CD4-positive, alpha-beta T cell (primary cell): Measurements from ENCODE around the gene GATA3. TPM values are rescaled to one million over a fixed set of nuclear protein-coding genes. Genes with fewer than 3 reads are reported as not detected.
"Not testable (repeated sequence)": the region's sequence is repeated elsewhere in the genome, so short reads cannot be mapped to it uniquely, and the experiment has no call there.

ENCODE experiments used
- ATAC-seq: fragments of 200-7000 bp; cut with Tn5 transposase; one replicate; pipeline ENCODE4 v1.10.0; 2022; ENCODE audit warnings: mild to moderate bottlenecking; ENCODE audit not compliant: poor library complexity
- CTCF ChIA-PET: fragments of 350-600 bp; sonication (Branson Sonifier 250); formaldehyde crosslinking; loops from one replicate; lab custom pipeline; 2021; ENCODE audit warnings: antibody characterized with exemption, inconsistent platforms; lab: Charles Lee
- POLR2A ChIA-PET: fragments of 350-600 bp; sonication (Branson Sonifier 250); formaldehyde crosslinking; loops from one replicate; lab custom pipeline; 2021; ENCODE audit warnings: antibody characterized with exemption, inconsistent platforms; lab: Charles Lee
- DNase-seq, 14 experiments: peaks; one replicate each; pipeline ENCODE4 v3.0.0-alpha.2; 2013 to 2020; ENCODE audit warnings: mixed read lengths in 2 of 14
- H3K27ac ChIP-seq, 2 donors: one replicate each; pipeline versions ENCODE4 v1.5.1 to v1.7.0; 2013; ENCODE audit warnings: low read length in 2 of 2, low read depth in 1 of 2, mild to moderate bottlenecking in 1 of 2
- H3K27me3 ChIP-seq, 2 experiments: 1 replicate in 1 of 2; 2 replicates in 1 of 2; pipeline versions ENCODE4 v1.6.1 to v1.7.0; 2013; ENCODE audit warnings: low read length in 2 of 2, control low read depth in 1 of 2, mild to moderate bottlenecking in 1 of 2, moderate library complexity in 1 of 2; ENCODE audit not compliant: insufficient read depth in 2 of 2, control insufficient read depth in 1 of 2
- H3K36me3 ChIP-seq: one replicate; pipeline ENCODE4 v1.6.1; 2013; ENCODE audit warnings: low read length, control low read depth; ENCODE audit not compliant: insufficient read depth
- H3K4me1 ChIP-seq: one replicate; pipeline ENCODE4 v1.6.1; 2013; ENCODE audit warnings: low read length, control low read depth; ENCODE audit not compliant: insufficient read depth
- H3K4me3 ChIP-seq: one replicate; pipeline ENCODE4 v1.5.1; 2013; ENCODE audit warnings: mild to moderate bottlenecking, low read length, moderate library complexity
- H3K9me3 ChIP-seq, 2 experiments: 1 replicate in 1 of 2; 2 replicates in 1 of 2; pipeline versions ENCODE4 v1.6.1 to v1.7.0; 2013; ENCODE audit warnings: low read length in 2 of 2, mild to moderate bottlenecking in 2 of 2, control low read depth in 1 of 2, moderate library complexity in 1 of 2; ENCODE audit not compliant: control insufficient read depth in 1 of 2, insufficient read depth in 1 of 2
- H3K27ac Mint-ChIP-seq: one replicate; pipeline ENCODE4 v1.8.0; 2020; ENCODE audit warnings: mixed read lengths
- H3K27me3 Mint-ChIP-seq: one replicate; pipeline ENCODE4 v1.8.0; 2021; ENCODE audit warnings: mixed read lengths
- H3K36me3 Mint-ChIP-seq: one replicate; pipeline ENCODE4 v1.8.0; 2021; ENCODE audit warnings: low read depth, mixed read lengths
- H3K4me1 Mint-ChIP-seq: one replicate; pipeline ENCODE4 v1.8.0; 2021; ENCODE audit warnings: low read depth, mixed read lengths
- H3K4me3 Mint-ChIP-seq: one replicate; pipeline ENCODE4 v1.8.0; 2020; ENCODE audit warnings: mild to moderate bottlenecking, mixed read lengths
- H3K9me3 Mint-ChIP-seq: one replicate; pipeline ENCODE4 v1.8.0; 2020; ENCODE audit warnings: mixed read lengths
- CTCF ChIP-seq: fragments of 200-600 bp; IDR thresholded peaks from one replicate; pipeline ENCODE4 v1.8.0; 2022; ENCODE audit warnings: antibody characterized with exemption, mild to moderate bottlenecking
- intact Hi-C, 2 experiments: fragments of 100-400 bp; cut with DNase I in 1 of 2; cut with micrococcal nuclease in 1 of 2; formaldehyde crosslinking; loops; one replicate each; pipeline versions ENCODE4 v1.15.1 to v1.9.0; 2023 to 2025; cut with DNase I, micrococcal nuclease
- total RNA-seq, 174 experiments: library from RNA in 2 of 174; stranded (reverse) in 2 of 174; gene quantifications; one replicate each; pipeline ENCODE4 v1.2.3 and lab custom pipeline; 2021 to 2026

GATA3 gene
- total RNA-seq, 2 experiments from 2014 or later, result 128 to 141 TPM

- Mint-ChIP-seq H3K27ac (no peak overlapping the region), H3K27me3 (peaks cover 24% of the 10 kb centered on the region), H3K4me1 (peaks cover 9% of the 10 kb centered on the region), H3K36me3 (no peaks in the 10 kb centered on the region), H3K4me3 (peak overlapping the region; percentile 84), H3K9me3 (no peaks in the 10 kb centered on the region)
- ChIA-PET CTCF (no interaction called here), POLR2A (no interaction called here)
- Histone ChIP-seq H3K9me3 (no peaks in the 10 kb centered on the region), H3K27me3 (peaks cover 1 to 6% of the 10 kb centered on the region in 2 experiments), H3K36me3 (no peaks in the 10 kb centered on the region), H3K4me1 (peaks cover 5% of the 10 kb centered on the region), H3K27ac (no peak overlapping the region), H3K4me3 (peak overlapping the region; percentile 27)
- no peak for TF ChIP-seq CTCF
- DNase-seq (no peak), ATAC-seq (no peak)
- intact Hi-C loops, result no loop called here
Measured at GRCh38 chr10:8026349-8027259, 27.9 kb upstream of the GATA3 start.

- intact Hi-C loops, result loop anchor here in 1 of 2 experiments (10.0 kb wide), 1 partner anchor 506 kb away; no protein-coding TSS in a partner anchor
- H3K4me3 Mint-ChIP-seq, result not testable (repeated sequence)
- peaks cover 61% of the 10 kb centered on the region for H3K27me3 Mint-ChIP-seq
Measured at GRCh38 chr10:8031211-8031610, 23.3 kb upstream of the GATA3 start.

GRCh38 chr10:8032558-8032957, 21.9 kb upstream of the GATA3 start:
- Mint-ChIP-seq H3K9me3 (no peaks in the 10 kb centered on the region), H3K27me3 (peaks cover 62% of the 10 kb centered on the region), H3K27ac (no peak overlapping the region), H3K4me3 (peak overlapping the region; percentile 8), H3K36me3 (no peaks in the 10 kb centered on the region), H3K4me1 (peaks cover 15% of the 10 kb centered on the region)
- ChIA-PET POLR2A (interaction anchor here (0.8 kb wide), 1 partner anchor 13 kb away, joined by 3 read pairs; no protein-coding TSS in a partner anchor), CTCF (no interaction called here)
- peaks cover 43% of the 10 kb centered on the region for H3K4me1 ChIP-seq
- H3K4me3 ChIP-seq, result no peak overlapping the region
- no peak overlapping the region for H3K27ac ChIP-seq
- peaks cover 50 to 53% of the 10 kb centered on the region in 2 experiments for H3K27me3 ChIP-seq
- H3K36me3 ChIP-seq, result no peaks in the 10 kb centered on the region
- no peak for DNase-seq
- TF ChIP-seq CTCF, result no peak
- peaks cover 0 to 32% of the 10 kb centered on the region in 2 experiments for H3K9me3 ChIP-seq
- intact Hi-C loops, result loop anchor here in 1 of 2 experiments (10.0 kb wide), 1 partner anchor 508 kb away; no protein-coding TSS in a partner anchor
- no peak for ATAC-seq

More at GRCh38 chr10:8031211-8031610, 23.3 kb upstream of the GATA3 start:
- H3K27ac ChIP-seq, H3K36me3 ChIP-seq, CTCF ChIA-PET, H3K36me3 Mint-ChIP-seq, POLR2A ChIA-PET, H3K4me3 ChIP-seq, H3K27ac Mint-ChIP-seq, ATAC-seq, H3K9me3 Mint-ChIP-seq, DNase-seq: not testable (repeated sequence)
- peaks cover 17% of the 10 kb centered on the region for H3K4me1 Mint-ChIP-seq
- Histone ChIP-seq H3K4me1 (peaks cover 34% of the 10 kb centered on the region), H3K9me3 (peaks cover 0 to 19% of the 10 kb centered on the region in 2 experiments), H3K27me3 (peaks cover 38 to 39% of the 10 kb centered on the region in 2 experiments)
